BLaER1 (cell line): Measurements from ENCODE around the gene TFF1.

Experiments used
- H3K27ac ChIP-seq: shearing (Covaris generic); formaldehyde crosslinking; 2 replicates; pipeline ENCODE4 v1.8.1; 2022
- H3K27me3 ChIP-seq: shearing (Covaris generic); formaldehyde crosslinking; 2 replicates; pipeline ENCODE4 v1.8.1; 2022
- H3K36me3 ChIP-seq: shearing (Covaris generic); formaldehyde crosslinking; 2 replicates; pipeline ENCODE4 v1.8.1; 2022
- H3K4me1 ChIP-seq: shearing (Covaris generic); formaldehyde crosslinking; 2 replicates; pipeline ENCODE4 v1.8.1; 2022
- H3K4me2 ChIP-seq: shearing (Covaris generic); formaldehyde crosslinking; 2 replicates; pipeline ENCODE4 v1.8.1; 2022
- H3K4me3 ChIP-seq: shearing (Covaris generic); formaldehyde crosslinking; 2 replicates; pipeline ENCODE4 v1.8.1; 2022
- H3K9ac ChIP-seq: shearing (Covaris generic); formaldehyde crosslinking; 2 replicates; pipeline ENCODE4 v1.8.1; 2022
- H3K9me3 ChIP-seq: shearing (Covaris generic); formaldehyde crosslinking; 2 replicates; pipeline ENCODE4 v1.8.1; 2022
- H4K20me1 ChIP-seq: shearing (Covaris generic); formaldehyde crosslinking; 2 replicates; pipeline ENCODE4 v1.8.1; 2022
- Cebpa-rat ChIP-seq: shearing (Covaris generic); IDR thresholded peaks from 2 replicates; pipeline ENCODE4 v1.8.1; 2022

Gene TFF1

DNA sequence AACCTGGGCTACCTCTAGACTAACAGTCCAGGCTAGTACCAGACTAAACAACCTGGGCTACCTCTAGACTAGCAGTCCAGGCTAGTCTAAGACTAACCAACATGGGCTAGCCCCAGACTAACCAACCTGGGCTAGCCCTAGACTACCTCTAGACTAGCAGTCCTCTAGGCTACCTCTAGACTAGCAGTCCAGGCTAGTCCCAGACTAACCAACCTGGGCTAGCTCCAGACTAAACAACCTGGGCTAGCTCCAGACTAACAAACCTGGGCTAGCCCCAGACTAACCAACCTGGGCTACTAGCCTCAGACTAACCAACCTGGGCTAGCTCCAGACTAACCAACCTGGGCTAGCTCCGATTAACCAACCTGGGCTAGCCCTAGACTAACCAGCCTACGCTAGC, 17.6 kb downstream of the TFF1 start:
- no peak overlapping the region for H3K4me2 ChIP-seq
- TF ChIP-seq Cebpa-rat = no peak
- H3K4me1 ChIP-seq = peaks cover 11% of the 10 kb centered on the region
- H3K27ac ChIP-seq = no peak overlapping the region
- no peaks in the 10 kb centered on the region for H4K20me1 ChIP-seq
- H3K9me3 ChIP-seq = 0 out of 2 replicates have a peak, but pooled peaks cover 12% of the 10 kb centered on the region
- no peaks in the 10 kb centered on the region for H3K36me3 ChIP-seq
- no peak overlapping the region for H3K4me3 ChIP-seq
- no peaks in the 10 kb centered on the region for H3K27me3 ChIP-seq
- no peak overlapping the region for H3K9ac ChIP-seq

GRCh38 chr21:42347601-42348327, 18.6 kb downstream of the TFF1 start:
- H3K4me1 ChIP-seq = peaks cover 4% of the 10 kb centered on the region; the same call in 1 of the 2 replicates
- no peak for TF ChIP-seq Cebpa-rat
- H4K20me1 ChIP-seq = no peaks in the 10 kb centered on the region
- H3K27ac ChIP-seq = no peak overlapping the region
- H3K36me3 ChIP-seq = no peaks in the 10 kb centered on the region
- H3K4me2 ChIP-seq = no peak overlapping the region
- H3K27me3 ChIP-seq = no peaks in the 10 kb centered on the region
- no peak overlapping the region for H3K9ac ChIP-seq
- no peak overlapping the region for H3K4me3 ChIP-seq
- H3K9me3 ChIP-seq = 0 out of 2 replicates have a peak, but pooled peaks cover 9% of the 10 kb centered on the region

DNA sequence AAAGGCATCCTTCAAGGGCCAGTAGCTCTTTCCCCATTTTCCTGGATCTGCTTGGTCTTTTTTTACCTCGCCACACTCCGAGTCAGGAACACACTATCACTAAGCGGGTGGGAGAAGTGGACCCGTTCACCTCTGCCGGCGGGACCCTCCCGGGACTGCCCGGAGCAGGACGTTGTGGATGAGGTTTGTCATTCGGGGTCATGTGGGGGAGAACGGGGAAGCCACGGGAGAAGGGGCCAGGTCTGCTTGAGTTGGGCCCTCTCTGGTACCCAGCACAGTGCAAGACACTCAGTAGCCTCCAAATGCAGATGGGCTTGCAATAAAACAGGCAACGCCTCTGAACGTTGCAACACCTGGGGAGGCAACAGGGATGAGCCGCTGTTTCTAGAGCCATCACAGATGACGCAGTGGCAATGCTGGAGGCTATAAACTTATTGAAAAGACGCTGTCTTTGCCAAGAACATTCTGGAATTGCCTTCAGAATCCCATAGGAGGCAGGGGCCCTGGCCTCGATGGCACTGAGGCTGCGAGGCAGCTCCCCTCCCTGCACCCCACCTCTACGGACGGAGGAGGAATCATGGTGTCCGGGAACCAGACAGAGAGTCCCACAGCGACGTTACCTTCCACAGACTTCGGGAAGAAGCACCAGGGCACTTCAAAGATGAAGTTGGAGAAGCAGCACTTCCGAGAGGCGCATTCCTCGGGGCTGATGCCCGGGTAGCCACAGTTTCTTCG, 19.3 kb downstream of the TFF1 start:
- no peaks in the 10 kb centered on the region for H3K27me3 ChIP-seq
- no peak overlapping the region for H3K9ac ChIP-seq
- H3K4me3 ChIP-seq = no peak overlapping the region
- H3K4me2 ChIP-seq = no peak overlapping the region
- no peak for TF ChIP-seq Cebpa-rat
- no peaks in the 10 kb centered on the region for H4K20me1 ChIP-seq
- H3K27ac ChIP-seq = no peak overlapping the region
- H3K36me3 ChIP-seq = no peaks in the 10 kb centered on the region
- 0 out of 2 replicates have a peak, but pooled peaks cover 9% of the 10 kb centered on the region for H3K9me3 ChIP-seq
- peaks cover 4% of the 10 kb centered on the region; the same call in 1 of the 2 replicates for H3K4me1 ChIP-seq

DNA sequence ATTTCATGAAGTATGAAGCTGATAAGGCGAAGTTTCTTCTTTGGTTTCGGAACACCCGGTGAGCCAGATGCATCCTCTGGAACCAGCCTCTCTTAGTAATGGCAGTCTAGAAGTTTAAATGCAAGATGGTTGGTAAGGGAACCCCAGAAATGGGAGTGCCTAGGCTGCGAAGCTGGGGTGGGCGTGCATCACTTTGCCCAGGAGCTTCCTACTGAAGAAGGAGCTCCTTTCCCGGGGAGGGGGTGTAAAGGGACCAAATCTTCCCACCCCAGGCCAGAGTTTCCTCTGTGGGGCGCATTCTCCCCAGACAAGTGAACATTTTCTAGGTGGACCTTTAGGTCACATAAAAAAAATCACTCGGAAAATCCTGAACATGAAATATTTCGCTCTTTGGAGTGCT, 19.9 kb downstream of the TFF1 start:
- no peak overlapping the region for H3K27ac ChIP-seq
- no peak for TF ChIP-seq Cebpa-rat
- H3K4me1 ChIP-seq = peaks cover 4% of the 10 kb centered on the region; the same call in 1 of the 2 replicates
- no peaks in the 10 kb centered on the region for H3K27me3 ChIP-seq
- H3K4me2 ChIP-seq = no peak overlapping the region
- no peak overlapping the region for H3K9ac ChIP-seq
- no peaks in the 10 kb centered on the region for H4K20me1 ChIP-seq
- H3K4me3 ChIP-seq = no peak overlapping the region
- no peaks in the 10 kb centered on the region for H3K36me3 ChIP-seq
- 0 out of 2 replicates have a peak, but pooled peaks cover 9% of the 10 kb centered on the region for H3K9me3 ChIP-seq

DNA sequence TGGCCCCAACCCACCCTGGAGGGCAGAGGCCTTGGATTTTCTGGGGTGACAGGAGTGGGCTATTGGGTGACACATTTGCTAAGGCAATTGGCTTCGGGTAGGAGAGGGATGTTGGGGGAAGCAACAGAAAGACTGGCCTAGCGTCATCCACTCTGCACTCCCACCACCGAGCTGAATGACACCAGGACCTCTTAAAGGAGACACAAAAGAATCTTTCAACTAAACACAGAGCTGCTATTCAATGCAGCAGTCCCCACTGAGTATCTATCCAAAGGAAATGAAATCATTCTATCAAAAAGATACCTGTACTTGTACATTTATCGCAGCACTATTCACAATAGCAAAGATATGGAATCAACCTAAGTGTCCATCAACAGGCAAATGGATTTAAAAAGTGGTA, 21.7 kb downstream of the TFF1 start:
- 0 out of 2 replicates have a peak, but pooled peaks cover 9% of the 10 kb centered on the region for H3K9me3 ChIP-seq
- H3K27ac ChIP-seq = no peak overlapping the region
- H3K4me3 ChIP-seq = no peak overlapping the region
- no peak overlapping the region for H3K4me2 ChIP-seq
- TF ChIP-seq Cebpa-rat = no peak
- no peaks in the 10 kb centered on the region for H3K36me3 ChIP-seq
- H4K20me1 ChIP-seq = no peaks in the 10 kb centered on the region
- no peaks in the 10 kb centered on the region for H3K27me3 ChIP-seq
- no peak overlapping the region for H3K9ac ChIP-seq
- H3K4me1 ChIP-seq = peaks cover 4% of the 10 kb centered on the region; the same call in 1 of the 2 replicates

- Histone ChIP-seq H3K4me3 (no peak overlapping the region), H3K36me3 (no peaks in the 10 kb centered on the region), H3K9ac (no peak overlapping the region), H3K4me2 (no peak overlapping the region), H3K27ac (no peak overlapping the region), H3K27me3 (no peaks in the 10 kb centered on the region), H3K4me1 (peaks cover 4% of the 10 kb centered on the region; the same call in 1 of the 2 replicates), H4K20me1 (no peaks in the 10 kb centered on the region), H3K9me3 (0 out of 2 replicates have a peak, but pooled peaks cover 7% of the 10 kb centered on the region)
- TF ChIP-seq Cebpa-rat = no peak
These were observed 22.3 kb downstream of the TFF1 start for GRCh38 chr21:42343963-42344510.

GRCh38 chr21:42343556-42343955, 22.8 kb downstream of the TFF1 start:
- 0 out of 2 replicates have a peak, but pooled peaks cover 2% of the 10 kb centered on the region for H3K9me3 ChIP-seq
- no peak overlapping the region for H3K4me2 ChIP-seq
- no peaks in the 10 kb centered on the region for H3K27me3 ChIP-seq
- no peaks in the 10 kb centered on the region for H4K20me1 ChIP-seq
- H3K36me3 ChIP-seq = no peaks in the 10 kb centered on the region
- H3K4me1 ChIP-seq = peaks cover 4% of the 10 kb centered on the region; the same call in 1 of the 2 replicates
- H3K9ac ChIP-seq = no peak overlapping the region
- H3K4me3 ChIP-seq = no peak overlapping the region
- H3K27ac ChIP-seq = no peak overlapping the region
- TF ChIP-seq Cebpa-rat = no peak

- Histone ChIP-seq H3K4me2 (no peak overlapping the region), H3K27me3 (no peaks in the 10 kb centered on the region), H4K20me1 (no peaks in the 10 kb centered on the region), H3K9ac (no peak overlapping the region), H3K36me3 (no peaks in the 10 kb centered on the region), H3K4me3 (no peak overlapping the region), H3K9me3 (no peaks in the 10 kb centered on the region), H3K27ac (no peak overlapping the region), H3K4me1 (peaks cover 6% of the 10 kb centered on the region)
- no peak for TF ChIP-seq Cebpa-rat
These were observed 23.2 kb downstream of the TFF1 start for GRCh38 chr21:42343101-42343500.

DNA sequence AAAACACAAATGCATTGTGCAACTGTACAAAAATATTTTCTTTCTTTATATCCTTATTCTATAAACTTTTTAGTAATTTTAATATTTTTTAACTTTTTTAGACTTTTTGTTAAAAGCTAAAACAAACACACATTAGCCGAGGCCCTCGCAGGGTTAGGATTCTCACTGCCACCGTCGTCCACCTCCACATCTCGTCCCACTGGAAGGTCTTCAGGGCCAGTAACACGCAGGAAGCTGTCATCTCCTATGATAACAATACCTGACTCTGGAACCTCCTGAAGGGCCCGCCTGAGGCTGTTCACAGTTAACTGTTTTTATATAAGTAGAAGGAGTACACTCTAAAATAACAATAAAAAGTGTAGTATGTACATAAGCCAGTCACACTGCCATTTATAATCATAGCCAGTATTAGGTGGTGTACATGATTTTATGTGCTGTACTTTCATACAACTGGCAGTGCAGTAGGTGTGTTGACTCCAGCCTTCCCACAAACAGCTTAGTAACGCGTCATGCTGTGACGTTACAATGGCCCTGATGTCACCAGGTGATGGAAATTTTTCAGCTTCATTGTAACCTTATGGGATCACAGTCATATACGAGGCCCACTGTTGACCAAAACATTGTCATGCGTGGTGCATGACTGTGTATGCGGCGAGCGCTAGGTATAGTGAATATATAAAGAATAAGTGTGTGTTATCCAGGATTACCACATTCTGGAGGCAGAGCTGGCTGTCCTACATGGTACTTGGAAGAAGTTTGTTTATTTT, 24.4 kb downstream of the TFF1 start:
- H3K27ac ChIP-seq = no peak overlapping the region
- peaks cover 6% of the 10 kb centered on the region for H3K4me1 ChIP-seq
- H3K9me3 ChIP-seq = no peaks in the 10 kb centered on the region
- H3K36me3 ChIP-seq = no peaks in the 10 kb centered on the region
- H3K4me2 ChIP-seq = no peak overlapping the region
- no peak overlapping the region for H3K4me3 ChIP-seq
- H3K9ac ChIP-seq = no peak overlapping the region
- no peak for TF ChIP-seq Cebpa-rat
- no peaks in the 10 kb centered on the region for H4K20me1 ChIP-seq
- no peaks in the 10 kb centered on the region for H3K27me3 ChIP-seq
